ENCODE data around the gene SFRP4. TPM values are rescaled to one million over a fixed set of nuclear protein-coding genes. Genes with fewer than 3 reads are reported as not detected.

Gene SFRP4
- total RNA-seq, 1 experiment from 2014 or later, result not detected

DNA sequence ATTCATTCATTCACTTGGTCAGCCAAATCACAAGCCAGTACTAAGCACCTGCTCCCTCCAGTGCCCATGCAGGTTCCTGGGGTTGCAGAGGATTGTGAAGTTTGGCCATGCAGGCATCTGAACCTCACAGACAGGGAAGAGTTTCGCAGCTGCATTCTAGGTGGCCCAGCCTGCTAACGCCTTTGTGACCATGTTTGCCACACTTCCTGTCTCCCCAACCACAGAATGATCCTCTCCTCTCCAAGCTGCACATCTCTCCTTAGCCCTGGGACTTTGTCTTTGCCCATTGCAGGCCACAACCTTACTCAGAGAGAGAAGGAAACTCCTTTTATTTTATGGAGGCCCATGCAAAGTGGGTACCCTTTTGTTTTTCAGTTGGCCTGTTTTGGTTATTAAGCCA lies 35.6 kb upstream of the SFRP4 start:
- Histone ChIP-seq H3K4me1 (no peaks in the 10 kb centered on the region), H3K4me3 (ENCODE audit: low read depth, low read length) (no peak overlapping the region), H3K9me3 (0 out of 2 replicates have a peak, but pooled peaks cover 2% of the 10 kb centered on the region), H3K36me3 (ENCODE audit: control insufficient read depth, insufficient read depth, low read length) (no peaks in the 10 kb centered on the region), H3K27me3 (replicated peaks; ENCODE audit: control insufficient read depth, insufficient read depth, low read length) (no peaks in the 10 kb centered on the region)
- Mint-ChIP-seq H3K4me1 (ENCODE audit: low read depth, unreplicated experiment) (no peaks in the 10 kb centered on the region), H3K36me3 (ENCODE audit: insufficient read depth, unreplicated experiment) (no peaks in the 10 kb centered on the region), H3K27me3 (ENCODE audit: insufficient read depth, unreplicated experiment) (peaks cover 3% of the 10 kb centered on the region), H3K9me3 (ENCODE audit: unreplicated experiment) (no peaks in the 10 kb centered on the region), H3K4me3 (ENCODE audit: unreplicated experiment) (no peak overlapping the region), H3K27ac (ENCODE audit: unreplicated experiment) (no peak overlapping the region)
- BruUV-seq (replicated peaks), result no TSS peak
- no peak for DNase-seq
- TF ChIP-seq, protein P1, sequence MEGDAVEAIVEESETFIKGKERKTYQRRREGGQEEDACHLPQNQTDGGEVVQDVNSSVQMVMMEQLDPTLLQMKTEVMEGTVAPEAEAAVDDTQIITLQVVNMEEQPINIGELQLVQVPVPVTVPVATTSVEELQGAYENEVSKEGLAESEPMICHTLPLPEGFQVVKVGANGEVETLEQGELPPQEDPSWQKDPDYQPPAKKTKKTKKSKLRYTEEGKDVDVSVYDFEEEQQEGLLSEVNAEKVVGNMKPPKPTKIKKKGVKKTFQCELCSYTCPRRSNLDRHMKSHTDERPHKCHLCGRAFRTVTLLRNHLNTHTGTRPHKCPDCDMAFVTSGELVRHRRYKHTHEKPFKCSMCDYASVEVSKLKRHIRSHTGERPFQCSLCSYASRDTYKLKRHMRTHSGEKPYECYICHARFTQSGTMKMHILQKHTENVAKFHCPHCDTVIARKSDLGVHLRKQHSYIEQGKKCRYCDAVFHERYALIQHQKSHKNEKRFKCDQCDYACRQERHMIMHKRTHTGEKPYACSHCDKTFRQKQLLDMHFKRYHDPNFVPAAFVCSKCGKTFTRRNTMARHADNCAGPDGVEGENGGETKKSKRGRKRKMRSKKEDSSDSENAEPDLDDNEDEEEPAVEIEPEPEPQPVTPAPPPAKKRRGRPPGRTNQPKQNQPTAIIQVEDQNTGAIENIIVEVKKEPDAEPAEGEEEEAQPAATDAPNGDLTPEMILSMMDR (IDR thresholded peaks at IDR 0.05; ENCODE audit: insufficient read depth in 1 of 2, low read depth in 1 of 2, low read length in 1 of 2, severe bottlenecking in 1 of 2, unreplicated experiment in 1 of 2), result no peak
- ChIA-PET POLR2A (interaction anchor here (0.8 kb wide), 1 partner anchor 35 kb away, joined by 3 read pairs; the partner anchor contains the start of gene SFRP4), CTCF (no interaction called here)
- intact Hi-C loops (cut with micrococcal nuclease; ENCODE audit: unreplicated experiment), result no loop called here

DNA sequence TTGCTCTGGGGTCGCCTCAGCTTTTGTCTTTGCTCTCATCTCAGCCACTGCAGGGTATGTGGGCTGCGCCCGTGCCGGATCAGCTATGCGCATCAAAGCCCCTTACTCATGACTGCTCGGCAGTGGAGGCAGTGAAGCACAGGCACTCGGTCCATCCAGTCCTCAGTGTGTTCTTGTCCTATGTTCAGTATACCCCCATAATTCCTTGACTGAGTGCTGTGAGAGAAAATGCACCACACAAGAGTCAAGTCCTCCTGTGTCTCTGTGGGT lies 31.3 kb upstream of the SFRP4 start:
- ChIA-PET CTCF (no interaction called here), POLR2A (no interaction called here)
- BruUV-seq (replicated peaks), result no TSS peak
- H3K9me3 ChIP-seq, result no peaks in the 10 kb centered on the region
- H3K27me3 ChIP-seq (replicated peaks; ENCODE audit: control insufficient read depth, insufficient read depth, low read length), result no peaks in the 10 kb centered on the region
- Mint-ChIP-seq H3K27me3 (ENCODE audit: insufficient read depth, unreplicated experiment) (no peaks in the 10 kb centered on the region), H3K36me3 (ENCODE audit: insufficient read depth, unreplicated experiment) (no peaks in the 10 kb centered on the region), H3K9me3 (ENCODE audit: unreplicated experiment) (no peaks in the 10 kb centered on the region), H3K4me1 (ENCODE audit: low read depth, unreplicated experiment) (no peaks in the 10 kb centered on the region), H3K4me3 (ENCODE audit: unreplicated experiment) (no peak overlapping the region), H3K27ac (ENCODE audit: unreplicated experiment) (no peak overlapping the region)
- H3K36me3 ChIP-seq (ENCODE audit: control insufficient read depth, insufficient read depth, low read length), result no peaks in the 10 kb centered on the region
- H3K4me1 ChIP-seq, result peaks cover 10% of the 10 kb centered on the region
- TF ChIP-seq, protein P1 (IDR thresholded peaks at IDR 0.05; ENCODE audit: insufficient read depth in 1 of 2, low read depth in 1 of 2, low read length in 1 of 2, severe bottlenecking in 1 of 2, unreplicated experiment in 1 of 2), result no peak
- H3K4me3 ChIP-seq (ENCODE audit: low read depth, low read length), result no peak overlapping the region
- DNase-seq, result no peak
- intact Hi-C loops (cut with micrococcal nuclease; ENCODE audit: unreplicated experiment), result no loop called here

DNA sequence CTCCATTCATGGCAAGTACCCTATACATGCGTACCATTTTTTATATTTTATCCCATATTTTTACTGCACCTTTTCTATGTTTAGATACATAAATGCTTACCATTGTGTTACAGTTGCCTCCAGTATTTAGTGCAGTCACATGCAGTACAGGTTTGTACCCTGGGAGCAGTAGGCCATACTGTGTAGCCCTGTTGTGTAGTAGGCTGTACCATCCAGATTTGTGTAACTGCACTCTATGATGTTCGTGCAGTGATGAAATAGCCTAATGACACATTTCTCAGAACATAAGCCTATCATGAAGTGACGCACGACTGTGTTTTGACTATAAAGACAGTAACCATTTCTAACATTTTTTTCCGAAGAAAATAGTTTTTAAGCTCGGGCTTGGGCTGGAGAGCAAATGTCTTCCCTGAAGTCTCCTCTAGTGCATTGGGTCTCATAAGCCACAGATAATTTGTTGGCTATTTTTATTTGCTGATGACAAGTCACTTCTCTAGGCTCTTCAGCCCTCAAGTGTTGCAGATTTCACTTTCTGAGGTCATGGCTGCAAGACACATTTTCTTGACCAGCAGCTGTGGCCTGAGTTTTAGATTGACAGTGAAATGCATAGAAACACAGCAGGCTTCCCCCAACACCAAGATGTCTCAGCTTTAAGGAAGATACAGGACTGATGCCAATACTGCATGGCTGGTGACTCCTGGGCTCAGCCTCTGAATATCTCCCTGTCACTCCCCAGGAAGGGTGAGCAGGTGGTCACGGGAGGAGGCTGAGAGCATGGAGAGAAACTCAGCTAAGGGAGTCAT lies 30.7 kb upstream of the SFRP4 start:
- Histone ChIP-seq H3K27me3 (replicated peaks; ENCODE audit: control insufficient read depth, insufficient read depth, low read length) (no peaks in the 10 kb centered on the region), H3K4me3 (ENCODE audit: low read depth, low read length) (no peak overlapping the region), H3K4me1 (peaks cover 14% of the 10 kb centered on the region), H3K9me3 (no peaks in the 10 kb centered on the region), H3K36me3 (ENCODE audit: control insufficient read depth, insufficient read depth, low read length) (no peaks in the 10 kb centered on the region)
- H3K9me3 Mint-ChIP-seq (ENCODE audit: unreplicated experiment), result no peaks in the 10 kb centered on the region
- TF ChIP-seq, protein P1 (IDR thresholded peaks at IDR 0.05; ENCODE audit: insufficient read depth in 1 of 2, low read depth in 1 of 2, low read length in 1 of 2, severe bottlenecking in 1 of 2, unreplicated experiment in 1 of 2), result no peak
- no peak for DNase-seq
- intact Hi-C loops (cut with micrococcal nuclease; ENCODE audit: unreplicated experiment), result no loop called here
- H3K27ac Mint-ChIP-seq (ENCODE audit: unreplicated experiment), result no peak overlapping the region
- H3K4me1 Mint-ChIP-seq (ENCODE audit: low read depth, unreplicated experiment), result no peaks in the 10 kb centered on the region
- no TSS peak for BruUV-seq (replicated peaks)
- no peaks in the 10 kb centered on the region for H3K27me3 Mint-ChIP-seq (ENCODE audit: insufficient read depth, unreplicated experiment)
- no peak overlapping the region for H3K4me3 Mint-ChIP-seq (ENCODE audit: unreplicated experiment)
- no peaks in the 10 kb centered on the region for H3K36me3 Mint-ChIP-seq (ENCODE audit: insufficient read depth, unreplicated experiment)
- POLR2A ChIA-PET, result no interaction called here
- CTCF ChIA-PET, result no interaction called here

Measured in Caco-2 (cell line).